ENCODE results near the gene PROX1. TPM values are rescaled to one million over a fixed set of nuclear protein-coding genes. Genes with fewer than 3 reads are reported as not detected.

PROX1 gene
- total RNA-seq, 1 donor from 2014 or later = under 0.01 TPM

DNA sequence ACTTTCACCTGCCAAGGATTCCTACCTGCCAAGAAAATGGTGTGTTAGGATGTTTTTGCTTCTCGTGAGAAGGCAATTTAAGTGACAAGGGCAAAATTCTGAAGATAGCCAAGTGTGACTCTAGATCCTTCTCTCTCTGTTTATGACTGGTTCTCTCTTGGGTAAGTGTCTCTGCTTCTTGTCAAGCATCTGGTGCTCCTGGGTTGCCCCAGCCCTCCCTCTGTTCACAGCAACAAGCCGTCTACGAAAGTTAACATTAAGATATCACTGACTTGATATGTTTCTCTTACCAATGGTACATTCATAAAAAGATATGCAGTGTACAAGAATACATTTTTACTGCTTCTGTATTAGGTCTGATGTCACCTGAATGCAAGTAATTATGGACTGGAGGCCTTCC lies 55.4 kb downstream of the PROX1 start:
- FAIRE-seq (no peak), DNase-seq (ENCODE audit: low read depth) (no peak)
- H3K27me3 ChIP-seq (ENCODE audit: control insufficient read depth, insufficient read depth, low read length) = no peaks in the 10 kb centered on the region
- TF ChIP-seq, protein P1, sequence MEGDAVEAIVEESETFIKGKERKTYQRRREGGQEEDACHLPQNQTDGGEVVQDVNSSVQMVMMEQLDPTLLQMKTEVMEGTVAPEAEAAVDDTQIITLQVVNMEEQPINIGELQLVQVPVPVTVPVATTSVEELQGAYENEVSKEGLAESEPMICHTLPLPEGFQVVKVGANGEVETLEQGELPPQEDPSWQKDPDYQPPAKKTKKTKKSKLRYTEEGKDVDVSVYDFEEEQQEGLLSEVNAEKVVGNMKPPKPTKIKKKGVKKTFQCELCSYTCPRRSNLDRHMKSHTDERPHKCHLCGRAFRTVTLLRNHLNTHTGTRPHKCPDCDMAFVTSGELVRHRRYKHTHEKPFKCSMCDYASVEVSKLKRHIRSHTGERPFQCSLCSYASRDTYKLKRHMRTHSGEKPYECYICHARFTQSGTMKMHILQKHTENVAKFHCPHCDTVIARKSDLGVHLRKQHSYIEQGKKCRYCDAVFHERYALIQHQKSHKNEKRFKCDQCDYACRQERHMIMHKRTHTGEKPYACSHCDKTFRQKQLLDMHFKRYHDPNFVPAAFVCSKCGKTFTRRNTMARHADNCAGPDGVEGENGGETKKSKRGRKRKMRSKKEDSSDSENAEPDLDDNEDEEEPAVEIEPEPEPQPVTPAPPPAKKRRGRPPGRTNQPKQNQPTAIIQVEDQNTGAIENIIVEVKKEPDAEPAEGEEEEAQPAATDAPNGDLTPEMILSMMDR (IDR thresholded peaks at IDR 0.05; ENCODE audit: insufficient read depth, low read length, severe bottlenecking) = no peak
- H3K4me3 ChIP-seq (ENCODE audit: low read depth, low read length) = no peak overlapping the region
- H3K36me3 ChIP-seq (ENCODE audit: control insufficient read depth, insufficient read depth, low read length) = no peaks in the 10 kb centered on the region

DNA sequence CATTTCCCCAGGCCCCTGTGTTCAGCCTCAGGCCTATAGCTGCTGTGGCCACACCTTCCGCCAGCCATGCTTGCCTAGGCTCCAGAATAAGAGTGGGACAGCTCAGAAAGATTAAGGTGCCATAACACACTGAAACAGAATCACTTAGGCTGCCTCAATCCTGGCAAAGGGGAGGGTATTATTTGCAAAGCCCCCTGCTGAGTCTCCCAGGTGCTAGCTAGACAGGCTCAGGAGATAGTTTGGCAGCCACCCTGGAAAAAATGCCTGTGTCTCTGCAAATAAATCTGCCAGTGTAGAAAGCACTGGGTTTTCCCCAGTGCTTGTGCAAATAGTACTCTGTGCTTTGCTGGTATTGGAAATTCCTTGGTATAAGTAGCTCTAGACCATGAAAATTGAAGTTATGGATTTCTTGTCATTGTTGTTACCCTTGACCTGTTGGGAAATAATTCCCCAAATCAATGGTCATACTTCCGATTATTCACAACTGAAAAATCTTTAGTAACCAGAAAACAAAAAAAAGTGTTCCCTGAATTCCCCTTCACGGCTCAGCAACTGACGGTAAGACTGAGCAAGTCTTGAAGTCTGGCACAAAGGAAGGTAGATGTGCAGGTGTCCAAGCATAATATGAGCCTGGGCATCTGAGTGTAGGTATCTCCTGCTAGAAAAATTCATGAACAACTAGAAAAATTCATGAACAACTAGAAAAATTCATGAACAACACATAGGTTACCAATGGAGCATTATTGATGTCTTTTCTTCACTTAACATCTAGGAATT lies 56.9 kb downstream of the PROX1 start:
- Histone ChIP-seq H3K4me3 (ENCODE audit: low read depth, low read length) (no peak overlapping the region), H3K27me3 (ENCODE audit: control insufficient read depth, insufficient read depth, low read length) (no peaks in the 10 kb centered on the region), H3K36me3 (ENCODE audit: control insufficient read depth, insufficient read depth, low read length) (no peaks in the 10 kb centered on the region)
- TF ChIP-seq, protein P1 (IDR thresholded peaks at IDR 0.05; ENCODE audit: insufficient read depth, low read length, severe bottlenecking) = no peak
- FAIRE-seq (no peak), DNase-seq (ENCODE audit: low read depth) (no peak)

DNA sequence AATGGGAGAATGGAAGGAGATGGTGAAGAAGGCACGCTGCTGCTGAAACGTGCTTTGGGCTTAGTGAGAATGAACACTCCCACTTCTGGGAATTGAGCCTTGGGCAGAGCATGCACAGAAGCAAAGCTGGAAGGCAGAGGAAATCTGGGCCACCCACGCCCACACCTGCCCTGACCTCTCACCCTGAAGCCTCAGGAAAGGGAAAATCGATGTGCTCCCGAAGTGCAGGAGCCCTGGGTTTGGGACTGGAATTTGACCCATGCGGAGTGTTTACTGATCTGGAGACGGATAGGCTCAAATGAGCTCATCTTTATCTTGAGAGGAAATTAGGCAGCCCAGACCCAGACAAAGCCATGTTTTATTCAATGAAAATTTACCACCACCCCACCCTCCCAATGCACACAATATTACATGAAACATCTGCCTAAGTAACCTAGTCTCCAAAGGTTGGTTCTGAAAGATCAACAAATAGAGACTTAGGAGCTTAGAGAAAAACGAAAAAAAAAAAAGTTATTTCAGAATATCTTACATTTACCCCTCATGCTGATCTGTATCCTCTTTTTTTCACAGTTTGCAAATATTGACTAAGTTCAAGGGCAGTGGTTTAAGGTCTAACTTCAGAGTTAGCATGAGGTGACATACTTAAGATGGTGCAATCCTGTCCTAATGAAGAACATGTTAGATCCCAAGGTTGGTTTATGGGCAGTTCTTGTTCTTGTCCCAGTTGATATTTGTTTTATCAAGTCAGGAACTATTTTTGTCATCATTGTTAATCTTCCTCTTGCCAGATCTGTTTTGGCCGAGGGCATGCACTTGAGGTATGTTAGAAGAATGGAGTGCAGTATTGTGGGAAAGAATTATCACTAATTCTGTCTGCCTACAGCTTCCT lies 63.0 kb downstream of the PROX1 start:
- H3K4me3 ChIP-seq (ENCODE audit: low read depth, low read length) = no peak overlapping the region
- no peak for FAIRE-seq
- no peaks in the 10 kb centered on the region for H3K36me3 ChIP-seq (ENCODE audit: control insufficient read depth, insufficient read depth, low read length)
- TF ChIP-seq, protein P1 (IDR thresholded peaks at IDR 0.05; ENCODE audit: insufficient read depth, low read length, severe bottlenecking) = no peak
- no peaks in the 10 kb centered on the region for H3K27me3 ChIP-seq (ENCODE audit: control insufficient read depth, insufficient read depth, low read length)
- DNase-seq (ENCODE audit: low read depth) = no peak

DNA sequence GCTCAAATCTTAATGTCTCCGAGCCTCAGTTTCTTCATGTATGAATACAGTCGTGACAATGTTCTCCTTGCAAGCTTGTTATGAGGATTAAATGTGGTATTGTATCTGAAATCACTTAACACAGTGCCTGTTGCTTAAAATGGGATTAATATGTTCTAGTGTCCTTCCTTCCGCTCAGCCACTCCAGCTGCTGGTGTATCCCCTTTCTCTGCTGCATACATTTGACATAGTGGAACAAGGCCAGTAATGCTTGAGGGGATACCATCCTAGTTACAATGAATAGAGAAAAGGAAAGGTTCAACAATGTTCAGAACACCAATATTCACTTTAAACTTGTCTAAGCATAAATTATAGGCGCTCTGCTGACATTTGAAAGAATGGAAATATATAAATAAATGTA lies 64.0 kb downstream of the PROX1 start:
- Histone ChIP-seq H3K36me3 (ENCODE audit: control insufficient read depth, insufficient read depth, low read length) (no peaks in the 10 kb centered on the region), H3K27me3 (ENCODE audit: control insufficient read depth, insufficient read depth, low read length) (no peaks in the 10 kb centered on the region), H3K4me3 (ENCODE audit: low read depth, low read length) (no peak overlapping the region)
- FAIRE-seq (no peak), DNase-seq (ENCODE audit: low read depth) (no peak)
- TF ChIP-seq, protein P1 (IDR thresholded peaks at IDR 0.05; ENCODE audit: insufficient read depth, low read length, severe bottlenecking) = no peak

DNA sequence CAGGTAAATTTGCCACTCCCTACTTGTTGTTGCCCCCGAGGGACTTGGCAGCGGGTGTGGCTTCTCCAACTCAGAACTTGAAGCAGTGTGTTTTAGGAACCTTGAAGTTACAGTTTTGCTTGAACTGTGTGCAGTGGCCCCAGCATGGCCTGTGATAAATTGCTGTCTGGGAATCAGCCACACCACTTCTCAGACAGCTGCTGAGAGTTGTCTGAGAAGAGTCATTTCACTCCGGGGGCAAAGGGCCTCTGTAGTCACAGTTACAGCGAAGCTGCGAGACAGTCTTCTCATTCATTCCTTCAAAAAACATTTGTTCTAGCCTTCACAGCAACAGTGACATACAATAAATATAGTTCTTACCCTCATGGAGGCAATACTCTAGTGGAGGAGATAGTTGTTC lies 70.3 kb downstream of the PROX1 start:
- TF ChIP-seq, protein P1 (IDR thresholded peaks at IDR 0.05; ENCODE audit: insufficient read depth, low read length, severe bottlenecking) = no peak
- no peak overlapping the region for H3K4me3 ChIP-seq (ENCODE audit: low read depth, low read length)
- FAIRE-seq (peak; percentile 28), DNase-seq (ENCODE audit: low read depth) (no peak)
- H3K27me3 ChIP-seq (ENCODE audit: control insufficient read depth, insufficient read depth, low read length) = no peaks in the 10 kb centered on the region
- no peaks in the 10 kb centered on the region for H3K36me3 ChIP-seq (ENCODE audit: control insufficient read depth, insufficient read depth, low read length)
